Liver (tissue), 9 donors: ENCODE data around the gene EDEM2. TPM values are rescaled to one million over a fixed set of nuclear protein-coding genes. Genes with fewer than 3 reads are reported as not detected.

ENCODE experiments used
- DNase-seq: peaks from one replicate; pipeline ENCODE4 v3.0.0-alpha.2; 2017; ENCODE audit warnings: low spot score
- H3K27ac ChIP-seq, 2 donors: one replicate each; pipeline ENCODE4 v1.7.0; 2013; ENCODE audit warnings: inconsistent platforms in 2 of 2, low read length in 2 of 2, control low read depth in 1 of 2, low read depth in 1 of 2, mild to moderate bottlenecking in 1 of 2
- H3K27me3 ChIP-seq, 4 donors: one replicate each; pipeline versions ENCODE4 v1.6.1 to v1.7.0; 2013; ENCODE audit warnings: low read length in 3 of 4, inconsistent platforms in 1 of 4, mild to moderate bottlenecking in 1 of 4, moderate library complexity in 1 of 4; ENCODE audit not compliant: control insufficient read depth in 4 of 4, insufficient read depth in 4 of 4
- H3K36me3 ChIP-seq, 4 donors: one replicate each; pipeline versions ENCODE4 v1.6.1 to v1.7.0; 2013; ENCODE audit warnings: low read length in 3 of 4, mild to moderate bottlenecking in 3 of 4, low read depth in 1 of 4, moderate library complexity in 1 of 4; ENCODE audit not compliant: control insufficient read depth in 4 of 4, insufficient read depth in 3 of 4
- H3K4me1 ChIP-seq, 4 donors: one replicate each; pipeline versions ENCODE4 v1.6.1 to v1.7.0; 2013; ENCODE audit warnings: low read length in 3 of 4, mild to moderate bottlenecking in 3 of 4, moderate library complexity in 1 of 4; ENCODE audit not compliant: control insufficient read depth in 4 of 4, insufficient read depth in 4 of 4
- H3K4me3 ChIP-seq, 3 donors: one replicate each; pipeline versions ENCODE4 v1.6.1 to v1.7.0; 2013; ENCODE audit warnings: low read length in 3 of 3, control low read depth in 1 of 3, low read depth in 1 of 3, mild to moderate bottlenecking in 1 of 3
- H3K9ac ChIP-seq, 2 donors: one replicate each; pipeline ENCODE4 v1.7.0; 2013; ENCODE audit warnings: low read length in 2 of 2, mild to moderate bottlenecking in 2 of 2, moderate library complexity in 2 of 2, control low read depth in 1 of 2, low read depth in 1 of 2
- H3K9me3 ChIP-seq, 4 donors: one replicate each; pipeline versions ENCODE4 v1.6.1 to v1.7.0; 2013; ENCODE audit warnings: low read length in 3 of 4; ENCODE audit not compliant: control insufficient read depth in 4 of 4
- EGR1 ChIP-seq, 2 donors: IDR thresholded peaks; 2 replicates each; pipeline ENCODE4 v1.6.1; 2016 to 2018; ENCODE audit warnings: antibody characterized with exemption in 2 of 2, low read depth in 2 of 2
- FOXA1 ChIP-seq: IDR thresholded peaks from 2 replicates; pipeline ENCODE4 v1.6.1; 2016; ENCODE audit warnings: antibody characterized with exemption
- FOXA2 ChIP-seq: IDR thresholded peaks from 2 replicates; pipeline ENCODE4 v1.6.1; 2016; ENCODE audit warnings: antibody characterized with exemption
- GABPA ChIP-seq, 2 donors: IDR thresholded peaks in 1 of 2; conservative IDR thresholded peaks in 1 of 2; 2 replicates each; pipeline ENCODE4 v1.6.1; 2016; ENCODE audit warnings: antibody characterized with exemption in 2 of 2, mild to moderate bottlenecking in 1 of 2, moderate library complexity in 1 of 2
- HNF4A ChIP-seq, 2 donors: conservative IDR thresholded peaks; 2 replicates each; pipeline ENCODE4 v1.6.1; 2016; ENCODE audit warnings: antibody characterized with exemption in 2 of 2, mild to moderate bottlenecking in 2 of 2
- HNF4G ChIP-seq: IDR thresholded peaks from 2 replicates; pipeline ENCODE4 v1.6.1; 2016; ENCODE audit warnings: antibody characterized with exemption
- JUND ChIP-seq, 2 donors: IDR thresholded peaks; 2 replicates each; pipeline ENCODE4 v1.6.1; 2016; ENCODE audit warnings: antibody characterized with exemption in 2 of 2
- RXRA ChIP-seq, 2 donors: IDR thresholded peaks; 2 replicates each; pipeline ENCODE4 v1.6.1; 2017 to 2018; ENCODE audit warnings: antibody characterized with exemption in 2 of 2, mild to moderate bottlenecking in 1 of 2
- SP1 ChIP-seq: IDR thresholded peaks from 2 replicates; pipeline ENCODE4 v1.6.1; 2018; ENCODE audit warnings: antibody characterized with exemption, mild to moderate bottlenecking
- TAF1 ChIP-seq: conservative IDR thresholded peaks from 2 replicates; pipeline ENCODE4 v1.6.1; 2016; ENCODE audit warnings: antibody characterized with exemption, mild to moderate bottlenecking
- YY1 ChIP-seq: IDR thresholded peaks from 2 replicates; pipeline ENCODE4 v1.6.1; 2016; ENCODE audit warnings: antibody characterized with exemption, mild to moderate bottlenecking
- WGBS: extraction: QIAGEN DNeasy Blood & Tissue Kit; methylation state at CpG from one replicate; pipeline ENCODE4 v1.1.7; 2013; 5-methylcytosine and 5-hydroxymethylcytosine counted together
- polyA plus RNA-seq, 2 donors: library from polyadenylated mRNA; stranded (reverse) in 1 of 2; unstranded in 1 of 2; fragments of 200-250 nt in 1 of 2; fragments of >200 nt in 1 of 2; fragmentation: Nextera tagmentation in 1 of 2; extraction: Ambion mirVana in 1 of 2; gene quantifications; one replicate each; pipeline versions ENCODE4 v1.2.1 to v1.2.3, GENCODE V29; 2013 to 2015
- total RNA-seq, 2 donors: library from RNA; depleted of rRNA; stranded (reverse); fragments of >200 nt; gene quantifications; one replicate each; pipeline ENCODE4 v1.2.3, GENCODE V29; 2014
- TF ChIP-seq, protein P1 (sequence below): IDR thresholded peaks from 2 replicates; pipeline ENCODE4 v1.6.1; 2016; ENCODE audit warnings: antibody characterized with exemption
- TF ChIP-seq, protein P2 (sequence below): fragments of 150-350 bp; IDR thresholded peaks from 2 replicates; pipeline ENCODE4 v1.5.1; 2017; ENCODE audit warnings: improper control_type of control experiment, low read depth, low read length; ENCODE audit not compliant: missing input control
- TF ChIP-seq, protein P3 (sequence below): IDR thresholded peaks from 2 replicates; pipeline ENCODE4 v1.6.1; 2016; ENCODE audit warnings: antibody characterized with exemption
- TF ChIP-seq, protein P4 (sequence below): IDR thresholded peaks from 2 replicates; pipeline ENCODE4 v1.6.1; 2016; ENCODE audit warnings: antibody characterized with exemption
- TF ChIP-seq, protein P5 (sequence below): IDR thresholded peaks from 2 replicates; pipeline ENCODE4 v1.6.1; 2016; ENCODE audit warnings: antibody characterized with exemption, mild to moderate bottlenecking
- donor health status: healthy.
- donor health status: healthy.
- donor health status: healthy.
- donor health status: healthy.
- donor health status: healthy.

The EDEM2 gene
- total and polyA plus RNA-seq, 4 donors = 15.5 to 32.5 (median 22.2) TPM

DNA sequence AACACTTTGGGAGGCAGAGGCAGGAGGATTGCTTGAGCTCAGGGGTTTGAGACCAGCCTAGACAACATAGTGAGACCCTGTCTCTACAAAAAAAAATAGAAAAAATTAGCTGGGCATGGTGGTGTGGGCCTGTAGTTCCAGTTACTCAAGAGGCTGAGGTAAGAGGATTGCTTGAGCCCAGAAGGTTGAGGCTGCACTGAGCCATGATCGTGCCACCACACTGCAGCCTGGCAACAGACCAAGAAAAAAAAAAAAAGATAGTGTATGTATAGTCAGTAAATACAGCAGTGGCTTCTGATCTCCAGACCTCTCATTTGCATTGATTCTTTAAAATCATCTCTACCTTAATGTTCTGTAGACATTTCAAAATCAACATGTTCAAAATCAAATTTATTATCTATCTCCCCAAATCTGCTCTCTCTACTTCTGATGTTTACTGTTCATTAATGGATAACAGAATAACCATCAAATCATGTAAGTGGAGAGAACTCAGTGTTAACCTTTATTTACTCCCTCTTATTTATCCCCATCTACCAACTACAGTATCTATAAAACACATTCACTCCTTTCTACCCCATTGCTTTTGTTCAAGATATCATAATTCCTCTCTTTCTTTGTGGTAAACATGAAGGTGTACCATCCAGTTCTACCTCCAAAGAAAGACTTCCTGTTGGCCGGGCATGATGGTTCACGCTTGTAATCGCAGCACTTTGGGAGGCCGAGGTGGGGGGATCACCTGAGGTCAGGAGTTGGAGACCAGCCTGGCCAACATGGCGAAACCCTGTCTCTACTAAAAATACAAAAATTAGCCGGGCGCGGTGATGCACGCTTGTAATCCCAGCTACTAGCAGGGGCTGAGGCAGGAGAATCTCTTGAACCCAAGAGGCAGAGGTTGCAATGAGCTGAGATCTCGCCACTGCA is 32.4 kb upstream of the EDEM2 start:
- WGBS = 39% methylated on average over 11 of the region's 11 CpGs
- peaks cover 1 to 15% (median 6%) of the 10 kb centered on the region in 4 donors for H3K4me1 ChIP-seq
- H3K9me3 ChIP-seq = no peaks in the 10 kb centered on the region
- H3K36me3 ChIP-seq = no peaks in the 10 kb centered on the region
- H3K9ac ChIP-seq = no peak overlapping the region
- H3K27ac ChIP-seq = peak overlapping the region; percentile 18 to 51
- TF ChIP-seq FOXA1 = peak; percentile 51
- TF ChIP-seq, protein P1, sequence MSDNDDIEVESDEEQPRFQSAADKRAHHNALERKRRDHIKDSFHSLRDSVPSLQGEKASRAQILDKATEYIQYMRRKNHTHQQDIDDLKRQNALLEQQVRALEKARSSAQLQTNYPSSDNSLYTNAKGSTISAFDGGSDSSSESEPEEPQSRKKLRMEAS = peak; percentile 31
- peak; percentile 83 for TF ChIP-seq FOXA2
- peak; percentile 51 to 65 for TF ChIP-seq RXRA (IDR thresholded peaks at IDR 0.05)
- peak in 1 of 2 donors; percentile 38 for TF ChIP-seq EGR1 (IDR thresholded peaks at IDR 0.05; ENCODE audit: low read depth in 2 of 2)
- TF ChIP-seq HNF4A (conservative IDR thresholded peaks at IDR 0.05) = peak in 1 of 2 donors; percentile 29
- no peak for TF ChIP-seq JUND (IDR thresholded peaks at IDR 0.05)
- TF ChIP-seq, protein P2, sequence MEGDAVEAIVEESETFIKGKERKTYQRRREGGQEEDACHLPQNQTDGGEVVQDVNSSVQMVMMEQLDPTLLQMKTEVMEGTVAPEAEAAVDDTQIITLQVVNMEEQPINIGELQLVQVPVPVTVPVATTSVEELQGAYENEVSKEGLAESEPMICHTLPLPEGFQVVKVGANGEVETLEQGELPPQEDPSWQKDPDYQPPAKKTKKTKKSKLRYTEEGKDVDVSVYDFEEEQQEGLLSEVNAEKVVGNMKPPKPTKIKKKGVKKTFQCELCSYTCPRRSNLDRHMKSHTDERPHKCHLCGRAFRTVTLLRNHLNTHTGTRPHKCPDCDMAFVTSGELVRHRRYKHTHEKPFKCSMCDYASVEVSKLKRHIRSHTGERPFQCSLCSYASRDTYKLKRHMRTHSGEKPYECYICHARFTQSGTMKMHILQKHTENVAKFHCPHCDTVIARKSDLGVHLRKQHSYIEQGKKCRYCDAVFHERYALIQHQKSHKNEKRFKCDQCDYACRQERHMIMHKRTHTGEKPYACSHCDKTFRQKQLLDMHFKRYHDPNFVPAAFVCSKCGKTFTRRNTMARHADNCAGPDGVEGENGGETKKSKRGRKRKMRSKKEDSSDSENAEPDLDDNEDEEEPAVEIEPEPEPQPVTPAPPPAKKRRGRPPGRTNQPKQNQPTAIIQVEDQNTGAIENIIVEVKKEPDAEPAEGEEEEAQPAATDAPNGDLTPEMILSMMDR = no peak
- peak; percentile 40 for TF ChIP-seq YY1
- TF ChIP-seq HNF4G = no peak
- TF ChIP-seq, protein P3, sequence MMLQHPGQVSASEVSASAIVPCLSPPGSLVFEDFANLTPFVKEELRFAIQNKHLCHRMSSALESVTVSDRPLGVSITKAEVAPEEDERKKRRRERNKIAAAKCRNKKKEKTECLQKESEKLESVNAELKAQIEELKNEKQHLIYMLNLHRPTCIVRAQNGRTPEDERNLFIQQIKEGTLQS = no peak
- TF ChIP-seq GABPA (IDR thresholded peaks at IDR 0.05 in 1 of 2, conservative IDR thresholded peaks at IDR 0.05 in 1 of 2) = no peak
- peak; percentile 82 for TF ChIP-seq SP1
- TF ChIP-seq, protein P4, sequence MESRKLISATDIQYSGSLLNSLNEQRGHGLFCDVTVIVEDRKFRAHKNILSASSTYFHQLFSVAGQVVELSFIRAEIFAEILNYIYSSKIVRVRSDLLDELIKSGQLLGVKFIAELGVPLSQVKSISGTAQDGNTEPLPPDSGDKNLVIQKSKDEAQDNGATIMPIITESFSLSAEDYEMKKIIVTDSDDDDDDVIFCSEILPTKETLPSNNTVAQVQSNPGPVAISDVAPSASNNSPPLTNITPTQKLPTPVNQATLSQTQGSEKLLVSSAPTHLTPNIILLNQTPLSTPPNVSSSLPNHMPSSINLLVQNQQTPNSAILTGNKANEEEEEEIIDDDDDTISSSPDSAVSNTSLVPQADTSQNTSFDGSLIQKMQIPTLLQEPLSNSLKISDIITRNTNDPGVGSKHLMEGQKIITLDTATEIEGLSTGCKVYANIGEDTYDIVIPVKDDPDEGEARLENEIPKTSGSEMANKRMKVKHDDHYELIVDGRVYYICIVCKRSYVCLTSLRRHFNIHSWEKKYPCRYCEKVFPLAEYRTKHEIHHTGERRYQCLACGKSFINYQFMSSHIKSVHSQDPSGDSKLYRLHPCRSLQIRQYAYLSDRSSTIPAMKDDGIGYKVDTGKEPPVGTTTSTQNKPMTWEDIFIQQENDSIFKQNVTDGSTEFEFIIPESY = peak; percentile 13
- DNase-seq = no peak
- no peak overlapping the region for H3K4me3 ChIP-seq
- no peaks in the 10 kb centered on the region for H3K27me3 ChIP-seq

DNA sequence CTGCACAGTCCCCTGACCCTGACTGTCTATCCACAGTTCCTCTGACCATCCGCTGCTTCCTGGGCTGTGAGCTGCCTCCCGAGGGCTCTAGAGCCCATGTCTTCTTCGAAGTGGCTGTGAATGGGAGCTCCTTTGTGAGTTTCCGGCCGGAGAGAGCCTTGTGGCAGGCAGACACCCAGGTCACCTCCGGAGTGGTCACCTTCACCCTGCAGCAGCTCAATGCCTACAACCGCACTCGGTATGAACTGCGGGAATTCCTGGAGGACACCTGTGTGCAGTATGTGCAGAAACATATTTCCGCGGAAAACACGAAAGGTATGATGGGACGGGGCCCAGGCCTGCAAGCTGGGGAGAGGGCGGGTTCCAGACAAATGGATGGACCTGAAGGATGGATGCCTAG is 29.0 kb upstream of the EDEM2 start:
- Histone ChIP-seq H3K9me3 (no peaks in the 10 kb centered on the region), H3K9ac (no peak overlapping the region), H3K27me3 (no peaks in the 10 kb centered on the region), H3K36me3 (no peaks in the 10 kb centered on the region), H3K27ac (no peak overlapping the region), H3K4me1 (peaks cover 1 to 35% (median 14%) of the 10 kb centered on the region in 4 donors), H3K4me3 (no peak overlapping the region)
- 97% methylated on average over 14 of the region's 14 CpGs for WGBS
- TF ChIP-seq, protein P5, sequence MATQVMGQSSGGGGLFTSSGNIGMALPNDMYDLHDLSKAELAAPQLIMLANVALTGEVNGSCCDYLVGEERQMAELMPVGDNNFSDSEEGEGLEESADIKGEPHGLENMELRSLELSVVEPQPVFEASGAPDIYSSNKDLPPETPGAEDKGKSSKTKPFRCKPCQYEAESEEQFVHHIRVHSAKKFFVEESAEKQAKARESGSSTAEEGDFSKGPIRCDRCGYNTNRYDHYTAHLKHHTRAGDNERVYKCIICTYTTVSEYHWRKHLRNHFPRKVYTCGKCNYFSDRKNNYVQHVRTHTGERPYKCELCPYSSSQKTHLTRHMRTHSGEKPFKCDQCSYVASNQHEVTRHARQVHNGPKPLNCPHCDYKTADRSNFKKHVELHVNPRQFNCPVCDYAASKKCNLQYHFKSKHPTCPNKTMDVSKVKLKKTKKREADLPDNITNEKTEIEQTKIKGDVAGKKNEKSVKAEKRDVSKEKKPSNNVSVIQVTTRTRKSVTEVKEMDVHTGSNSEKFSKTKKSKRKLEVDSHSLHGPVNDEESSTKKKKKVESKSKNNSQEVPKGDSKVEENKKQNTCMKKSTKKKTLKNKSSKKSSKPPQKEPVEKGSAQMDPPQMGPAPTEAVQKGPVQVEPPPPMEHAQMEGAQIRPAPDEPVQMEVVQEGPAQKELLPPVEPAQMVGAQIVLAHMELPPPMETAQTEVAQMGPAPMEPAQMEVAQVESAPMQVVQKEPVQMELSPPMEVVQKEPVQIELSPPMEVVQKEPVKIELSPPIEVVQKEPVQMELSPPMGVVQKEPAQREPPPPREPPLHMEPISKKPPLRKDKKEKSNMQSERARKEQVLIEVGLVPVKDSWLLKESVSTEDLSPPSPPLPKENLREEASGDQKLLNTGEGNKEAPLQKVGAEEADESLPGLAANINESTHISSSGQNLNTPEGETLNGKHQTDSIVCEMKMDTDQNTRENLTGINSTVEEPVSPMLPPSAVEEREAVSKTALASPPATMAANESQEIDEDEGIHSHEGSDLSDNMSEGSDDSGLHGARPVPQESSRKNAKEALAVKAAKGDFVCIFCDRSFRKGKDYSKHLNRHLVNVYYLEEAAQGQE = no peak
- TF ChIP-seq TAF1 (no peak), SP1 (no peak), YY1 (no peak)
- TF ChIP-seq, protein P1 = no peak
- no peak for DNase-seq
